ENCODE data around the gene HIGD1C.

DNA sequence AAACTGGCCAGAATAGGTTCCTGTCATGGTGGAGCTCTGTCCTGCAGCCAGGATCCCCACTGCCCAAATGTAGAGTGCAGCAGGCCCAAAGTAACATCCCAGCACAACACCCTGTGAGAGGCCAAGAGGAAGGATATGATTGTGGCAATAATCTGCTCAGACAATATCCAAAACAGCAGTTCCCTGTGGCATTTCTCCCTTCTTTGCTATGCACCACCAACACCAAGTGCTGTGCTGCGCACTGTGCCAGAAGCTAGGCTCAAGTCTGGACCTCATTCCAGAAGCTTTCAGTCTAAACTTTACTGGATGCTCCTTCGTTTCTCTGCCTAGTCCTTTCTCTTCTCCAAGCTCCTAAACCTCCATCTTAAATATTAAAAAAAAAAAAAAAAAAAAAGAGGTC is 40.5 kb downstream of the HIGD1C start:
- TF ChIP-seq, protein P1, sequence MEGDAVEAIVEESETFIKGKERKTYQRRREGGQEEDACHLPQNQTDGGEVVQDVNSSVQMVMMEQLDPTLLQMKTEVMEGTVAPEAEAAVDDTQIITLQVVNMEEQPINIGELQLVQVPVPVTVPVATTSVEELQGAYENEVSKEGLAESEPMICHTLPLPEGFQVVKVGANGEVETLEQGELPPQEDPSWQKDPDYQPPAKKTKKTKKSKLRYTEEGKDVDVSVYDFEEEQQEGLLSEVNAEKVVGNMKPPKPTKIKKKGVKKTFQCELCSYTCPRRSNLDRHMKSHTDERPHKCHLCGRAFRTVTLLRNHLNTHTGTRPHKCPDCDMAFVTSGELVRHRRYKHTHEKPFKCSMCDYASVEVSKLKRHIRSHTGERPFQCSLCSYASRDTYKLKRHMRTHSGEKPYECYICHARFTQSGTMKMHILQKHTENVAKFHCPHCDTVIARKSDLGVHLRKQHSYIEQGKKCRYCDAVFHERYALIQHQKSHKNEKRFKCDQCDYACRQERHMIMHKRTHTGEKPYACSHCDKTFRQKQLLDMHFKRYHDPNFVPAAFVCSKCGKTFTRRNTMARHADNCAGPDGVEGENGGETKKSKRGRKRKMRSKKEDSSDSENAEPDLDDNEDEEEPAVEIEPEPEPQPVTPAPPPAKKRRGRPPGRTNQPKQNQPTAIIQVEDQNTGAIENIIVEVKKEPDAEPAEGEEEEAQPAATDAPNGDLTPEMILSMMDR (IDR thresholded peaks at IDR 0.05): no peak
- no peak for TF ChIP-seq POLR2A (IDR thresholded peaks at IDR 0.05)

Measured in transverse colon (tissue), 3 donors.